ENCODE results near the gene PTPN13.

- TF ChIP-seq CTCF (conservative IDR thresholded peaks at IDR 0.05) (no peak), ZFX (IDR thresholded peaks at IDR 0.05) (no peak)
These were observed 89.9 kb downstream of the PTPN13 start for GRCh38 chr4:86683983-86684382.
